Activated T-cell treated with anti-CD3 and anti-CD28 coated beads for 24 hours (primary cell): ENCODE measurements around the gene ETF1.
"Not testable (repeated sequence)": the region's sequence is repeated elsewhere in the genome, so short reads cannot be mapped to it uniquely, and the experiment has no call there.

Source experiments
- DNase-seq: peaks from one replicate; pipeline ENCODE4 v3.0.0-alpha.2; 2020; ENCODE audit warnings: low read depth

Gene ETF1

GRCh38 chr5:138528744-138529469 is 14.1 kb downstream of the ETF1 start:
- no peak for DNase-seq

GRCh38 chr5:138528208-138528607 is 14.8 kb downstream of the ETF1 start:
- no peak for DNase-seq

GRCh38 chr5:138527170-138527569 is 15.9 kb downstream of the ETF1 start:
- no peak for DNase-seq

GRCh38 chr5:138523406-138523805 is 19.6 kb downstream of the ETF1 start:
- no peak for DNase-seq

GRCh38 chr5:138520971-138521370 is 22.1 kb downstream of the ETF1 start:
- no peak for DNase-seq

- DNase-seq: no peak
These were observed 25.6 kb downstream of the ETF1 start for GRCh38 chr5:138517437-138517836.

- no peak for DNase-seq
These were observed 27.3 kb downstream of the ETF1 start for GRCh38 chr5:138515556-138516245.

- no peak for DNase-seq
These were observed 29.0 kb downstream of the ETF1 start for GRCh38 chr5:138514021-138514420.

- no peak for DNase-seq
These were observed 34.1 kb downstream of the ETF1 start for GRCh38 chr5:138508958-138509357.

- not testable (repeated sequence) for DNase-seq
These were observed 35.6 kb downstream of the ETF1 start for GRCh38 chr5:138507485-138507884.

GRCh38 chr5:138506370-138507306 is 36.4 kb downstream of the ETF1 start:
- no peak for DNase-seq

GRCh38 chr5:138504799-138505198 is 38.2 kb downstream of the ETF1 start:
- DNase-seq: no peak

GRCh38 chr5:138503487-138504270 is 39.4 kb downstream of the ETF1 start:
- DNase-seq: no peak

GRCh38 chr5:138502521-138502920 is 40.5 kb downstream of the ETF1 start:
- no peak for DNase-seq

GRCh38 chr5:138502121-138502520 is 40.9 kb downstream of the ETF1 start:
- no peak for DNase-seq

- no peak for DNase-seq
These were observed 44.7 kb downstream of the ETF1 start for GRCh38 chr5:138498376-138498775.

GRCh38 chr5:138495351-138495750 is 47.7 kb downstream of the ETF1 start:
- no peak for DNase-seq

- DNase-seq: no peak
These were observed 50.4 kb downstream of the ETF1 start for GRCh38 chr5:138492560-138493045.

GRCh38 chr5:138491669-138492559 is 51.1 kb downstream of the ETF1 start:
- DNase-seq: peak; percentile 78

GRCh38 chr5:138491284-138491648 is 51.8 kb downstream of the ETF1 start:
- no peak for DNase-seq
